LHCN-M2 (cell line): ENCODE data around the gene SPAG16. TPM values are rescaled to one million over a fixed set of nuclear protein-coding genes. Genes with fewer than 3 reads are reported as not detected.
"Not testable (repeated sequence)": the region's sequence is repeated elsewhere in the genome, so short reads cannot be mapped to it uniquely, and the experiment has no call there.

ENCODE experiments used
- DNase-seq: peaks from one replicate; pipeline ENCODE4 v3.0.0-alpha.2; 2012; ENCODE audit warnings: low read depth
- total RNA-seq: library from RNA; depleted of rRNA; stranded (reverse); fragments of >200 nt; gene quantifications from 2 replicates; pipeline ENCODE4 v1.2.3, GENCODE V29; 2014

The SPAG16 gene
- total RNA-seq, 1 experiment from 2014 or later = 16.5 TPM

GRCh38 chr2:213691351-213691750 is 407.1 kb downstream of the SPAG16 start:
- no peak for DNase-seq

GRCh38 chr2:213696442-213696841 is 412.2 kb downstream of the SPAG16 start:
- no peak for DNase-seq

- not testable (repeated sequence) for DNase-seq
Observed at GRCh38 chr2:213701365-213701764, 417.1 kb downstream of the SPAG16 start.

- DNase-seq = no peak
Observed at GRCh38 chr2:213703406-213704098, 419.3 kb downstream of the SPAG16 start.

GRCh38 chr2:213710164-213710563 is 425.9 kb downstream of the SPAG16 start:
- DNase-seq = no peak

GRCh38 chr2:213718411-213718810 is 434.1 kb downstream of the SPAG16 start:
- DNase-seq = not testable (repeated sequence)

GRCh38 chr2:213722565-213722964 is 438.3 kb downstream of the SPAG16 start:
- no peak for DNase-seq

GRCh38 chr2:213723041-213723560 is 438.8 kb downstream of the SPAG16 start:
- DNase-seq = no peak

GRCh38 chr2:213723707-213724106 is 439.4 kb downstream of the SPAG16 start:
- DNase-seq = no peak

- DNase-seq = no peak
Observed at GRCh38 chr2:213726101-213726500, 441.8 kb downstream of the SPAG16 start.

- peak; percentile 4 for DNase-seq
Observed at GRCh38 chr2:213733893-213734292, 449.6 kb downstream of the SPAG16 start.

- no peak for DNase-seq
Observed at GRCh38 chr2:213740453-213740852, 456.2 kb downstream of the SPAG16 start.

GRCh38 chr2:213751446-213751845 is 467.2 kb downstream of the SPAG16 start:
- DNase-seq = no peak

- no peak for DNase-seq
Observed at GRCh38 chr2:213752575-213752974, 468.3 kb downstream of the SPAG16 start.

- no peak for DNase-seq
Observed at GRCh38 chr2:213757525-213757924, 473.3 kb downstream of the SPAG16 start.

- DNase-seq = no peak
Observed at GRCh38 chr2:213763354-213763753, 479.1 kb downstream of the SPAG16 start.

GRCh38 chr2:213763963-213764362 is 479.7 kb downstream of the SPAG16 start:
- DNase-seq = no peak

- peak; percentile 37 for DNase-seq
Observed at GRCh38 chr2:213764849-213765248, 480.6 kb downstream of the SPAG16 start.

- no peak for DNase-seq
Observed at GRCh38 chr2:213766062-213766461, 481.8 kb downstream of the SPAG16 start.

- DNase-seq = peak; percentile 5
Observed at GRCh38 chr2:213766465-213766901, 482.2 kb downstream of the SPAG16 start.

GRCh38 chr2:213787869-213788268 is 503.6 kb downstream of the SPAG16 start:
- no peak for DNase-seq

GRCh38 chr2:213789940-213790339 is 505.7 kb downstream of the SPAG16 start:
- no peak for DNase-seq

- DNase-seq = no peak
Observed at GRCh38 chr2:213792045-213792444, 507.8 kb downstream of the SPAG16 start.
